Activated CD8-positive, alpha-beta memory T cell treated with anti-CD3 and anti-CD28 coated beads, Interleukin-2, amount 50 U/mL, for 4 hours (primary cell): Measurements from ENCODE around the gene CORIN.
"Not testable (repeated sequence)": the region's sequence is repeated elsewhere in the genome, so short reads cannot be mapped to it uniquely, and the experiment has no call there.

Experiments
- DNase-seq: peaks from one replicate; pipeline ENCODE4 v3.0.0-alpha.2; 2020

The CORIN gene

DNA sequence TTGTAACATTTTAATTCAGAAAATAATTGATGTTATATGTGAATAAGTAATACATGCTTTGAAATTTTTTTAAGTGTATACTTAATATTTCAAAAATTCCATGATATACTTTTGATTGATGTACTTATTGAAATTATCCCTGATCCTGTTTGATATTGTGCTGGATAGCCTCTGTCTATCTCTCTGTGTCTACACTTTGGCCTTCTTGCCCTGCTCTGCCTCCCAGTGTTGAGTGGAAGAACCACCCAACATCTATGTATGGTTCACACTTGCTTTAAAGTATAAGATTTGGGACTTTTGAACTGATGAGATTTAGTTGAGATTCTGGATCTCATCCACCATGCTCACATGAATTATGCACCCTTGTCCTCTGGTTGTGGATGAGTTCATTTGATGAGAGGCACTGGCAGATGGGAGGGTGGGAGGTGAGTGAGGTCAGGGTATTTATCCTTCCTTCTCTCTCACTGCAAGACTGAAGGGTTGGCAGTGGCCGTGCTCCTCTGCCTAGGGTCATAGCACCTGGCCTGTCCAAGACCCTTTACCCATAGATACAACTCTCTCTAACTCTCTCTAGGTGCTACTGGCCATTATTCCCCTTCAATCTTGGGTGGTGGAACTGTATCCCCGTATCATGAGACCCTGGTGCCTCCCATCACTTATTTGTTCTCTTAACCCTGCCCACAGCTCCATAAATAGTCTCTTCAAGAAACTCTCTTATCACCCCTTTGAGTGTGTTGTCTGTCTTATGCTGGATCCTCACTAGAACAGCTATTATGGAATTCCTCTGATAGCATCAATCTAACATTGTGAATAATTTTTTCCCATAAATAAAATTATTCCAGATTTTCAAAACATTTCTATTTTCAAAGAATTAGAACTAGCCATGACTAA, 75.2 kb downstream of the CORIN start:
- no peak for DNase-seq

DNA sequence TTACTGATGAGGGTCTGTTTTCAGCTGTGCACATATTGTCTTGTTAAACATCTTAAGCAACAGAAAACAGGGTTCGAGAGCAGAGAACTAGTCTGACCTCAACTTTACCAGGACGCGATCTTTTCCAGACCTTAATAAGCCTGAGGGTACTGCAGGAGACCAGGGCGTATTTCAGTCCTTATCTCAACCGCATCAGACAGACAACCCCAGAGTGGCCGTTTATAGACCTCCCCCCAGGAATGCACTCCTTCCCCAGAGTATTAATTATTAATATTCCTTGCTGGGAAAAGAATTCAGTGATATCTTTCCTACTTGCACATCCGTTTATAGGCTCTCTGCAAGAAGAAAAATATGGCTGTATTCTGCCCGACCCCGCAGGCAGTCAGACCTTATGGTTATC, 84.6 kb downstream of the CORIN start:
- not testable (repeated sequence) for DNase-seq

DNA sequence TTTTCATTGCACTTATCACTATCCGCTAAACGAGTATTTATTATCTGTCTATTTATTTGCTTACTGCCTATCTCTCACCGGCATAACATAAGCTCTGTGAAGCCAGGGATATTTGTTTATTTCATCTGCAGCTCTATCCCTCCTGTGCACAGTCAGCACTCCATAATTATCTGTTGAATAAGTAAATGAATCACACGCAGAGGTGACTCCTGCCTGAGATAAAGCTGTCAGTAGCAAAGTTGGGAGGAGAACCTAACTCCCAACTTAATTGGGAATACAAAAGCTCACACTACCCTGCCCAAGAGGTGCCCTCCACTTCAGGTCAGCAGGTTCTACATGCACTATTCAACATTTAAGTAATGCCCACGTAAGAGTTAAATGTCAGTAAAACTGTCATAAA, 85.7 kb downstream of the CORIN start:
- no peak for DNase-seq

DNA sequence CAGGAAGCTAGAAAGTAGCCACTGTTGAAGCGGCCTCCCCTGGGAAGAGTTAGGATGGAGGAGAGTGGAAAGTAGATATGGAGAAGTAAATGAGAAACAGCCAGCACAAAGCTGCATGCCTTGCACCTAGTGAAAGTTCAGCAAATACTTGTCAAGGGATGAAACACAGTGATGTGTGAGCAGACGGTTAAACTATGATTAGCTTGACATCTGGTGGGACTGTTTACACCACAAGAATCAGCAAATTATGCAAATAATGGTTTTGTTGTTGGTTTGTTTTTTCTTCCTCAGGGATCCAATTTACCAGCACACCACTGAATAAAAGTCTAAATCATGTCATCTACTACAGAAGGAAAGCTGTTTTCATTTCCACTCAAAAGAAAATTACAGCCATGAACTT, 87.1 kb downstream of the CORIN start:
- DNase-seq, result no peak

DNA sequence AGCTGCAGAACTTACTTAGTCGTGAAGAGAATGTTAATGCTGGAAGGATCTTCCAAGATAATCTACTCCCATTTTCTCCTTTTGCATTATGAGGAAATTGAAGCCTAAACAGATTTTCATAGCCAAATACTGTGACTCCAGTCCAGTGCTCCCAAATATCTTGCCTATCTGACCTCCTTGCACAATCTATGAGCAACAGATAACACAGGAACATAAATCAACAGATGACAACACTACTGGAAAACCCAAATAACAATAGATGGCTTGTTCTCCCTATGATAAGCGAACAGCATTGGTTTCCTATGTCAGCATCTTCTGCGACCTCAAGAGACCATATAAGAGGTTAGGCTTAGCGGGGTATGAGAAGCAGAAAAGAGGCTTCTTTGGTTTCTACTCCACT, 88.0 kb downstream of the CORIN start:
- no peak for DNase-seq

DNA sequence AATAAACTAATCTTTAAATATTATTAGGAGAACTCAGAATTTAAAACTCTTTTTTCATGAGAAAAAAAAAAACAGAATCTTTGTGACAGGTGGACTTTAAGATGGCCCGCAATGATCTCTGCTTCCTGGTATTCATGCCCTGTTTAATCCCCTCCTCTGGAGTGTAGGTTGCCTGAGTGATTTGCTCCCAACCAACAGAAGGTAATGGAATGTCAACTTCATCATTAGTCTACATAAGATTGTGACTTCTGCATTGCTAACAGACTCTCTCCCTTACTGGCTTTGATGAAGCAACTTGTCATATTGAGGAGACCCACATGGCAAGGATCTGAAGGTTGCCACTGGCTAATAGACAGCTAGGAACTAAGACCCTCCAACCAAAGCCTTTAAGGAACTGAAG, 88.8 kb downstream of the CORIN start:
- DNase-seq, result no peak

DNA sequence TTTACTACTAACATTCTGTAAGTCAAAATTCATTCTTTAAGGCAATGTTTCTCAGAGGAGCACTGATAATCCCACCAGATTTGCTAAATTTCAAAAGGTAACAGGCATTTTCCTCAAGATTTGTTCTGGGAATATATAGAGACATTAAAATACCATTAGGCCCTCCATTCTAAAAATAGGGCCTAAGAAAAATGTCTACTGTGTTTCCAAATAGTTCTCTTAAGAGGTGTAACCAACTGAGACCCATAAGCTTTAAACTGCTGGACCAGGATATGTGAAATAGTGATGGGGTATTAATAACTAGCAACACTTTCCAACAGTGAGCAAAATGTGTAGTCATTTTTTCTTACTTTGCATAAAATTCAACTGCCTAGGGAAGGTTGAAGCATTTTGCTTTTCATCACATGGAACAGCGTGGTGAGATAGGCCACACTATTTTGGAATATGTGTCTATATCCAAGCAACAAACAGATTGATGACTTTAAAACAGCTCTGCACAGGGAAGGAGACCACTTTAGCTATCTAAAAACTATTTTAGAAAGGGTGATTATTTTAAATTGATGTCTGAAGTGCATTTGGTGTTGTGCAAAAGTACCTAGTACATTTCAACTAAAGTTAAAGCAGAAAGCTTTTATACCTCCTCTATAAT, 89.9 kb downstream of the CORIN start:
- no peak for DNase-seq

DNA sequence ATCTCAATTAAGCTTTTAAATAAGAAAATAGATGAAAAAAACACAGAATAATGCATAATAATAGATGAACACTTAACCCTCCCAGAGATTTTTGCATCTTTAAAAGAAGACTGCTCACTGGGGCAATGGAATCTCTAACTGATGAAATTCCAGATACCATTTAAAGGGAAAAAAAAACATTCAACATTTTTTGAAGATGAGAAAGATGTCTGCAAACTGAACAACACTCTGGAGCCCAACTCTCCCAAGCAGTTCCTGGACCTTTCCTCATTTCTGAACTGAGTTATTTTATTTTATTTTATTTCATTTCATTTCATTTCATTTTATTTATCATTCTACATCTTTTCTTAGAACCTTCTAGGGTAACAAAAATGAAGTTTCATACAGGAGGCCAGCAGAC, 90.7 kb downstream of the CORIN start:
- no peak for DNase-seq

DNA sequence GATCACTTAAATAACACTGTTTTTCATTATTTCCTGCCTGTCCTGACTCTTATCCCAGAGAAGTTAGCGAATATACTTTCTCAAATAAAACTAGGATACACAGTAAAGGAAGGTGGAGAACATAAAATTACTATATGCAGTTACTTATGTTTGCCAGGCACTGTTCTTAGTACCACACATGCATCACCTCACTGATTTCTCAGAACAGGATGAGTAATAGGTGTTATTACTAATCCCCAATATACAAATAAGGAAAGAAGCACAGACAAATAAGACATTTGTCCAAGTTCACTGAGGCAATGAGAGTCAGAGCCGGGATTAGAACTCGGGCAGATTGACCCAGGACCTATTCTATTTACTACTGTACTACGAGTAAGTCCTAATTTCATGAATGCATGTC, 91.7 kb downstream of the CORIN start:
- no peak for DNase-seq

DNA sequence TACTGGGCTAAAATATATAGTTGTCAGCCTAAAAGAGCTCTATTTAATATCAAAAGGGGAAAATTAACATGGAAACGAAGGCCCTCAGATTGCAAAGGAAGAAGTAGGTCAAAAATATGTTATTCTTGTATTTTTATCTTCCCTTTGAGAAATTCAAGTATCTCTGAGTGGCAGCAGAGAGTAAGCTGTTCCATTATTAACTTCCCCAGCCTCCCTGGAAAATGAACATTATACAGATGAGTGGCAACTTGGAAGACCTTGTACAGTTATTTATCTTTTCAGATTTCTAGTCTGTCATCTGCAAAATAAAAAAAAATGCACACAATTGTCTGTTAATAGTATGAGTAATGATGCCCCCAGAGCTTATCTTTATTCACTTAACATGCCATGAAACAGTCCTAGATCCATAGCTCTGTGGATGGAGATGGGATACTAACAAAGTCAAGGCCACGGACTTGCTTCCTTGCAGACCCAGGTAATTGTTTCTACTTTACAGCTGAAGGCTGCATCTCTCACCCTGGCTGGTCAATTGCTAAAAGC, 93.0 kb downstream of the CORIN start:
- DNase-seq, result no peak

DNA sequence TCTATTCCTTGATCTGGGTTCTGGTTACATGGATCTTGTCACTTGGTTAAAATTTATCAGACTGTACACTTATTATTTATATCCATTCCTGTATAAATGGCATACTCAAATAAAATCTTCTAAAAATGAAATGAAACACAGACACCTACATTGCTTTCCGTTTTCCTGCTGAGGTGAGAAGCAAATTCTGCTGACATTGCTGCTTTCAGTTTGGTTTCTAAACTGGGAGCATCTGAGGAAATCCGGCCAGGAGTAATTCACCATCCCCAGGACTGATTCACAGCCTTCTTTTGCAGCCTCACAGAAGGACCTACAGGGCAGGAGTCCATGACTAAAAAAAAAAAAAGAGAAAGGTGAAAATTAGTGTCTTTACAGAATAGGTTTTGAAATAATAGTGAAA, 93.6 kb downstream of the CORIN start:
- no peak for DNase-seq

DNA sequence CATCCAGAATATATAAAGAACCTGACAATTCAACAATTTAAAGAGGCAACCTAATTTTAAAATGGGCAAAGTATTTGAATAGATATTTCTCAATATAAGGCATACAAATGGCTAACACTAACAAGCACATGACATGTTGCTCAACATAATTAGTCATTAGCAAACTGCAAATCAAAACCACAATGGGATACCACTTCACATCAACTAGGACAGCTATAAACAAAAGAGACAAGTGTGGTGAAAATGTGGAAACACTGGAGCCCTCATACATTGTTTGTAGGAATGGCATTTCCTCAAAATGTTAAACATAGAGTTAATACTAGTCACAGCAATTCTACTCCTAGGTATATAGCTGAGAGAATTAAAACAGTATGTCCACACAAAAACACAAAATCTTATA, 96.7 kb downstream of the CORIN start:
- no peak for DNase-seq

DNA sequence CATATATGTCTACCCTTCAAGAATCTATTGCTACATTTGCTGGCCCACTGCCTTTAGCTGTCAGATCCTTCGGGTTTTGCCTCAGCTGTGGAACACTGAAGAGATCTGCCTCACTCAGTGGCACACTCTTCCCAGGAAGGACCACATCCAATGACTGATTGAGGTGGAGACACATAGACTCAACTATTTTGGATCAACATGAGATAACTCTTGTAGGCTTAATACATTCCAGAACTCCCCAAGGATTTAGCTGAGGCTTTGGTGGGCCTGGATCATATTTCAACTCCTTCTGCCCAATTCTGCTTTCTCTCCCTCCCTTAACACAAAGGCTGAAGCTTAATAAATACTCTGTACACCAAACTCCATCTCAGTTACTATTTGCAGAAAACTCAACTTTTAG, 100.5 kb downstream of the CORIN start:
- no peak for DNase-seq

DNA sequence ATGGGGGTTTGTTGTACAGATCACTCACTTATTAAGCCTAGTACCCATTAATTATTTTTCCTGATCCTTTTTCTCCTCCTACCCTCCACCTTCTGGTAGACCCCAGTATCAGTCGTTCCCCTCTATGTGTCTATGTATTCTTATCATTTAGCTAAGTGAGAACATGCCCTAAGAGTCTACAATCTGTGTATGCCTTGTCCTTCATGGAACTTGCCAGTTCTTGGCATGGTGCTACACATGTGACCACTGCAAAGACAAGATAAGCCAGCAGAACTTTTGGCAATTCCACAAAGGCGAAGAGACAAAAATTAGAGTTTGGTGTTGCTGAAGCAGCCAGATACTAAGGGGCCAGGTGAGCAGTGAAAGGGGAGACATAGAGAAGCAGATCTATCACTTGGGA, 101.3 kb downstream of the CORIN start:
- no peak for DNase-seq

DNA sequence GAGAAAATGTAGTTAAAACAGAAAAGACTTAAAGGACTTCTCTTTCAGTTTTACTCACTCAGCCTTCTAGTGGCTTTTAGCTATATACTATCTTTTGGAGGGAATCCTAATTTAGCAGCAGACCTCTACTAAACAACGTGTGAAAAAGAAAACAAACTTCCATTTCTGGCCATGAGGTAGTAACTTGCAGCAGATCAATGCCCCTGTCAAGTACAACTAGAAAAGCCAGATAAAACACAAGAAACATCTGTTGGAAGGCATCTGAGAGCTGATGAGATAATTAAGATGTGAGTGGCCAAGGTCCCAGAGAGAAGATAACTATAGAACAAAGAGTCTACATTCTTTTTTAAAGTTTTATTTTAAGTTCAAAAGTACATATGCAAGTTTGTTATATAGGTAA, 101.7 kb downstream of the CORIN start:
- DNase-seq, result no peak

DNA sequence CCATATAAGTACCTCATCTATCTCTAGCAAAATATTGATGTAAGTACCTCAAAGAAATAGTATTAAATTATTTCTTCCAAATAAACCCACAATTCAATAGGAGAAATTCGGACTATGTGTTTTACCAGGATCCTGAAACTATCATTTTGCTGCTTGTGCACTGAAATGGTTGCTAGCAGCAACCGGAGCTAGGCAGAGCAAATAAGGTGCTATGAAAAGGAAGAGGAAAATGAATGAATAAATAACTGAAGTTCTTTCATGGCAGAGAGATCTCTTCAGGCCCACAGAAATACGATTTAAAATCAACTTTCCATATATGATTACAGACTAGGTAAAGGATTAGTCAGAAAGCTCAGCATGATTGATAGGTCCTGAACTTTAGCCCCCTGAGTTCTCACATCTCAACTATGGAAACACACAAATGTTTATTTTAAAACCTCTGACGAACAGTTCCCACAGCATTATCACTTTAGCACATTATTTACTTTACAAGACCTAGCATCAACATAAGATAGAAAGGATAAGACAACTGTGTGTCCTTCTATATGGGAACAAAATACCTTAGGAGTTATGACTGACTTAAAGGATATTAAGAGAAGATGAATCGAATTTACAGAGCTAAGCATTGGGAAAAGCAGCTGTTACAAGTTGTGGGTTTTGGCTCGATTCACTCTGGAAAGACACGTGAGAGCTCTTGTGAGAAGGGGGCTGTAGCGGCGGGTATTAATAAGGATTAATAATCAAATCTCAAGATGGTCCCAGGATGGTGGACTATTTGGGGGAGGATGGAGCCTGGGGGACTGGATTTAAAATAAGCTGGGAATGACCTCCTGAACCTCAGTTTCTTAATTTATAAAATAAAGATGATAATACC, 104.3 kb downstream of the CORIN start:
- DNase-seq, result no peak

DNA sequence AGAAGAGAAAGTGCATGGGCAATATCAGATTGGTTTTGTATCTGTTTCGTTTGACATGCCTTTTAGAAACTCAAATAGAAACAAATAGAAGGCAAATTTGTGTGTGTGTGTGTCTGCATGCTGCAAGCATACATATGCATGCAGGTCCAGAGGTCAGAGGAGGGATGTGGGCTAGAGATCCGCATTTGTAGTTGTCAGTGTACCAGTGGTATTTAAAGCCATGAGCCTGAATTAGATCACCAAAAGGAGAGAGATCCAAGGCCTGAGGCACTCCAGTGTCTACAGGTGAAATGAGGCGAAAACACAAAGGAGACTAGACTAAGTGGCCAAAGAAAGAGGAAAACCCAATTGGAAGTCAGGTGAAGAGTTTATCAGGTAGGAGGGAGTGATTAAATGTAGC, 106.7 kb downstream of the CORIN start:
- DNase-seq, result no peak

DNA sequence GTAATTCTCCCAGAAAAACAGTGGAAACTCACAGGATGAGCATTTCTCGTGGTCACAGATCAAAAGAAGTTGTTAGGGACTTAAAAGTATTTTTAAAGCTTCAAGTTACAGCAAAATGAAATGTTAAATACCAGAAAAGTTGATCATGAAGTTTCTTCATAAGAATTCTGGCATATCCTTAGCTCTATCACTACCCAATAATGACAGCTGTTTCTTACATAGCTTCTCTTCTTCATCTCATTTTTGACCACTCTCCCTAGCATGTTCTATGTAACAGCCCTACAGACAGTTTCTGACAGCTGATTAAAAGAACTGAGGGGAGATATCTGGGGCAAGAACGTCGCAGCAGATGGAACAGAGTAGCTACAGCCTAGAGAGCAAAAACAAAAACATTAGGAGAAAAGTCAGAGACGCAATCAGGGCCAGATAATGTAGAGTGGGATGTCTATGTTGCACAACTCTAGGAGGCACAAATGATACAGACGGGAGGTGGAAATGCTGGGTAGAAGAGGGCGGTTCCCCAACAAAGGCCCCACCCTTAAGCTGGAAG, 108.7 kb downstream of the CORIN start:
- DNase-seq, result no peak

DNA sequence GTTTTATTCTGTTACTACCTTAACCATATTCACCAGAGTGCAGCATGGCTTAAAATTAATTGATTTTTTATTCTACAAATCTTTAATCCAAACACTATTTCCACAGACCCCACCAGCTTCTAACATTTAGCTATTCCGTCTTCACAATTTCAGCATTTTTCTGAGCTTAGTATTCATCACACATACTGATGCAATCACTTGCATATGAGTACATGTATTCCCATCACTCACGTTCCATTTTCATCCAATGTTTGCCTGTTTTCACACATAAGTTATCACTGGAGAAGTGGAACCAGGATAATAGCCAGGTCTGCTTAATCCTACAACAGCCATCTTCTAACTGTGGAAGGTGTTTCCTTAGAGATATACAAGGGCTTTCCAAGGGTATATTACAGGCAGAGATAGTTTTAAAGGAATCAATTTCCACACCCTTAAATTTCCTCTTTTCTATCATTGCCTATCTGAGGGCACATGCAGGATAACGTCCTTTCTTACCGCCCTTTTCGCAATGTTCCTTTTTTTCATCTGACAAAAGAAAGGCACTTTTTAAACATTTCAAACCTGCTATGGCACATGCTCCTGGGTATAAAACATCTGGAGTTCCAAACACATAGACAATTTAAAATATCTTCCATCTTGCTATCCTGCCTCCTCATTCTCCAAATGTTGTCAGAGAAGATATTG, 115.8 kb downstream of the CORIN start:
- no peak for DNase-seq

DNA sequence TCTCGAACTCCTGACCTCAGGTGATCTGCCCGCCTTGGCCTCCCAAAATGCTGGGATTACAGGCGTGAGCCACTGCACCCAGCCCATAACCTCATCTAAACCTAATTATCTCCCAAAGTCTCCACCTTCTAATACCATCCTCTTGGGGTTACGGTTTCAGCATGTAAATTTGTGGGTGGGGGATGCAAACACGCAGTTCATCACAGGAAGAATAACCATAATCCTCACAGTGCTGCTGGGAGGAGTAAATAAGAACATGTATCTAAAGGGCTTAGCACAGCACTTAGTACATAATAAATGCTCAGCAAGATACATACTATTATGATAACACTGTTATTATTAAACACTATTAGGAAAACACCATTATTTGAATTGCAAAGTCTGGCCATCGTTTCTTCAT, 116.4 kb downstream of the CORIN start:
- no peak for DNase-seq

DNA sequence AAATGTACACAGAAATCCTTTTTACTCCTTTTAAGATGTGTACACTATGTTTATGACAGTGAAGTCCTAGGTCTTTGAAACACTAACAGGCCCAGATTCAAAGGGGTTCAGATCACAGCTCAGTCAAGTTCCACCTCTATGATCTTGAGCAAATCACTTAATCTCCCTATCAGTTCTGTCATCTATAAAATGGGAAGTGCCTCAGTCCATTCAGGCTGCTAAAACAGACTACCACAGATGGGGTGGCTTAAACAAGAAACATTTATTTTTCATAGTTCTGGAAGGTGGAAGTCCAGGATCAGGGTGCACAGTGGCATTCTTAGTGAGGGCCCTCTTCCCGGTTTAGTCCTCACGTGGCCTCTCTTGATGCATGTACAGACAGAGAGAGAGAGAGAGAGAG, 117.1 kb downstream of the CORIN start:
- DNase-seq, result no peak

DNA sequence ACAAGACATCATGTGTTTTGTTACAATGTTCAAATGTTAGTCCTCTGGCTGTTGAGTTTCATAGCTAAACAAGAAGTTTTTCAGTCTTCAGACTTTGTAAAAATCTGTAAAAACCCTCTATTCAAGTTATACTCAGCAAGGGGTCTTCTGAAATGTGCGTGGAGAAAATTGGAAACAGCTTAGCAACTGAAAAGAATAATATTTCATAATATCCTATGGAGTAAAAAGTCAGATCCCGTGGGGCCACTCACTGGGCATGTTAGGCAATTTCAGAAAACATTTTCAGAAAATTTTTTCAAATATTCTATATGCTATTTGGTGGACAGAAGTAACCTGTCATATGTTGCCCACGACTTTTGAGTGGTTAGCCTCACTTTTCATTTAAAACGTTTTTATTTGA, 118.3 kb downstream of the CORIN start:
- DNase-seq, result no peak

DNA sequence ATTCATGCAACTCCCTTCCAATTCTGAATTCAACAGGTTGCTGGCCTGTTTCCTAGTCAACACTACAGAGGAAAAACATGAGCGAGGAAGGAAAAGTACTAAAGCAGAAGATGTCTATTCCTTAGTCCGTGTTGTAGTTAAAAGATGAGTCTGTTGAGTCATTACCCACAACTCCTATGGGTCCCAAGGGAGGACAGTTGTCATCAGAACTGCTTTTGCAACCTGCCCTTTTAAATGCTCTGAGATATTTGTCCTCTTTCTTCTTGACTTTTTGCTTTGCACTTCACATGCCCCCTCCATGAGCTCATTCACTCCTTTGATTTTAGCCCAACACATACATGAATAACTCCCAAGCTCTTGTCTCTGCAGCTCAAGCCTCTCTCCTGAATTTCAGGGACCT, 119.2 kb downstream of the CORIN start:
- DNase-seq, result no peak
